ENCODE results near the gene ZNF263.
"Not testable (repeated sequence)": the region's sequence is repeated elsewhere in the genome, so short reads cannot be mapped to it uniquely, and the experiment has no call there.

The ZNF263 gene

DNA sequence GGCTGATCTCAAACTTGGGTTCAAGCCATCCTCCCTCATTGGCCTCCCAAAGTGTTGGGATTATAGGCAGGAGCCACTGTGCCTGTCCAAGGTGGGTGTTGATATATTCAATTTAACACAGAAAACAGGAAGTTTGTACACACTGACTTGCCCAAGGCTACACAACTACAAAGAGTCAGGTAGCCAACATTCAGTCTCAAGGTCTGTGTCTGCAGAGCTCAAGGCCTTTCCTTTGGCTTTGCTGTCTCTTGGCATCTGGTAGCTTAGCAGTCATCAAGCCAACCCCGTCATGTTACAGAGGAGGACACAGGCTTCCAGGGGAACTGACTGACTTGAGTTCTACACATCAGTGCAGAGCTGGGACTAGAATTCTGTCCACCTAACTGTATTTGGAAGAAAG is 15.0 kb upstream of the ZNF263 start:
- DNase-seq (ENCODE audit: low spot score): no peak

DNA sequence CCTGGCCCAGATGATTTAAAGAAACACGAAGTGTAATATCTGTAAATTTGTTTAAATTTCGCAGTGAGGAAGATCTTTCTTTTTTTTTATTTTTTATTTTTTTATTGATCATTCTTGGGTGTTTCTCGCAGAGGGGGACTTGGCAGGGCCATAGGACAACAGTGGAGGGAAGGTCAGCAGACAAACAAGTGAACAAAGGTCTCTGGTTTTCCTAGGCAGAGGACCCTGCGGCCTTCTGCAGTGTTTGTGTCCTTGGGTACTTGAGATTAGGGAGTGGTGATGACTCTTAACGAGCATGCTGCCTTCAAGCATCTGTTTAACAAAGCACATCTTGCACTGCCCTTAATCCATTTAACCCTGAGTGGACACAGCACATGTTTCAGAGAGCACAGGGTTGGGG is 12.6 kb upstream of the ZNF263 start:
- not testable (repeated sequence) for DNase-seq (ENCODE audit: low spot score)

DNA sequence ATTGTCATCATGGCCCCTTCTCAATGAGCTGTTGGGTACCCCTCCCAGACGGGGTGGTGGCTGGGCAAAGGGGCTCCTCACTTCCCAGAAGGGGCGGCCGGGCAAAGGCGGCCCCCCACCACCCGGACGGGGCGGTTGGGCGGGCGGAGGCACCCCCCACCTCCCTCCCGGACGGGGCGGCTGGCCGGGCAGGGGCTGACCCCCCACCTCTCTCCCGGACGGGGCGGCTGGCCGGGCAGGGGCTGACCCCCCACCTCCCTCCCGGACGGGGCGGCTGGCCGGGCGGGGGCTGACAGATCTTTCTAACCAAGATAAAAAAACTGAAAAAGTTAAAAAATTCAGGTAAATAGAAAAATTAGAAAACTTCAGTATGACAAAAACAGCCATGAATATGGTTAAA is 12.0 kb upstream of the ZNF263 start:
- DNase-seq (ENCODE audit: low spot score): not testable (repeated sequence)

DNA sequence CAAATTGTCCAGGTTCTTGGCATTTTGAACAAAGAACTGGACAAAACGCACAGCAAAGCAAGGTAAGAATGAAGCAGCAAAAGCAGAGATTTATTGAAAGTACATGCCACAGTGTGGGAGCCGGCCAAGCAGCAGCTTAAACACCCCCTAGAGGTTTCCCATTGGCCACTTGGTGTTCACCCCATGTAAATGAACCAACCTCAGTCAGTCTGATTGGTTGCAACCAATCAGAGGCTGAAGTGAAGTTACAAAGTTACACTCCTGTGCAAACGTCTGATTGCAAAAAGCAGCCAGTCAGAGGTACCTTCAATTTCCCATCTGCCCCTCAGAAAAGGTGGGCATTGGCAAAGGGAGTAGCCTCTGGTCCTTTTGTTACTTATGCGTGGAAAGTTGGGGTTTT is 8.8 kb upstream of the ZNF263 start:
- DNase-seq (ENCODE audit: low spot score): no peak

GRCh38 chr16:3274947-3275346 is 8.3 kb upstream of the ZNF263 start:
- no peak for DNase-seq (ENCODE audit: low spot score)

- DNase-seq (ENCODE audit: low spot score): no peak
Observed at GRCh38 chr16:3276679-3277078, 6.6 kb upstream of the ZNF263 start.

DNA sequence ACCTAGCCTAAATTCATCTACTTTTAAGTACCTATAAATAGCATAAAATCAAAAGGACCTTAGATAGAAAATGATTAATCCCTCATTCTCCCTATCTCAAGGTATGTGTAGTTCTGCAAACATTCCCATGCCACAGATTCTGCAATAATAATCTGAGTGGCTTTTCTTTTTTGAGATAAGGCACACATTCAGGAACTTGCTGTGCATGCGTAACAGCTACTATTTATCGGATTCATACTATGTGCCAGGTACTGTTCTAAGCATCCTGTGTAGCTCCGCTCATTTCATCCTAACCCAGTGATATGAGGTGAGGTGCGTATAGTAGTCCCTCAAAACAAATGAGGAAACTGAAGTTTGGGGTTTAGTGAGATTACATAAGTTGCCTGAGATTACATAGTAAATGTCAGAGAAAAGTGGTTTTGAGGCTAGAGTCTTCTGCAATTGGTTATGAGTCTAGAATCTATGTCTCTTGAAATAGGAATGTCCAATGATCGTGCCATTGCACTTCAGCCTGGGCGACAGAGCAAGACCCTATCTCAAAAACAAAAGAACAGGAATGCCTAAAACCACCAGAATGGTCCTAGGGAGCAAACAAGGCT is 2.0 kb upstream of the ZNF263 start:
- DNase-seq (ENCODE audit: low spot score): no peak

DNA sequence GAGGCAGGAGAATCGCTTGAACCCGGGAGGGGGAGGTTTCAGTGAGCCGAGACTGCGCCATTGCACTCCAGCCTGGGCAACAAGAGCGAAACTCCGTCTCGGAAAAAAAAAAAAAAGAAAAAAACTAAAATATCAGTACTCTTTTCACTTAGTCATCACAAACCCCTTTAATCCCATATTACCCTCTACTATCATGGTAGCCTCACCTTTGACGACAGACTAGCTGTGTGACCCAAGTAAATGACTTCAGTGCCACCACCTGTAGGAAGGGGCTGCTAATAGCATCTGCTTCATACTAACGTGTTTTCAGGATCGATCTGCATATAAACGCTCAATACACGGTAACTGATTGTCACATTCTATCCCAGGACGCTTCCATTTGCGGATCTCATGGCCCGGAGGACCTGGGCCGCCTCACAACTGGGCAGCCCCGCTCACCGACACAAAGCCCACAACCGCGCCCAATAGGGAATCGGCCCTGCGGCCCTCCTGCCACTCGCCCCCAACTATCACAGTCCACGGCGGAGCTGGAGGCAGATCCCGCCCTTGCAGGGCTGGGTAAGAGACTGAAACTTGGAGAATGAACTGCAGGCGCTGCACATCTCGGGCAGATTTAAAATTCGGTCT is 1.1 kb upstream of the ZNF263 start:
- peak; percentile 67 for DNase-seq (ENCODE audit: low spot score)

GRCh38 chr16:3283543-3284447 is 504 bp downstream of the ZNF263 start:
- DNase-seq (ENCODE audit: low spot score): no peak

GRCh38 chr16:3285131-3285530 is 1.8 kb downstream of the ZNF263 start:
- DNase-seq (ENCODE audit: low spot score): no peak

- DNase-seq (ENCODE audit: low spot score): no peak
Observed at GRCh38 chr16:3289998-3290673, 6.8 kb downstream of the ZNF263 start.

DNA sequence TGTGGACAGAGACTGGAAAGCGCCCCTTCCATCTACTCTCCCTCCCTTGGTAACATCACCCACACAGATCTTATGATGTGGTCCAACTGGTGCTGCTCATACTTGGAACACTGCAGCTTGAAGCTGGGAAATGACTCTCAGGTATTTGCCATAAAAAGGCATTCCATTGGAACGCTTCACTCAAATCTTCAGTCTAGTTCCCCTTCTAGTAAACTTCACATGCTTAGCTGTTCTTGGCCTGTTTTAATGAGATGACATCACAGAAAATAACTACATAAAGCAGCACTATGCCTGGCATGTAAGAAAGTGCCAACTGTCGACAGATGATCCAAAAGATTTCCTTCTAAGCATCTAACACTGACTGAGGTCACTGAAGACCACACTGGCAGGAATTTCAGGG is 9.3 kb downstream of the ZNF263 start:
- DNase-seq (ENCODE audit: low spot score): no peak

DNA sequence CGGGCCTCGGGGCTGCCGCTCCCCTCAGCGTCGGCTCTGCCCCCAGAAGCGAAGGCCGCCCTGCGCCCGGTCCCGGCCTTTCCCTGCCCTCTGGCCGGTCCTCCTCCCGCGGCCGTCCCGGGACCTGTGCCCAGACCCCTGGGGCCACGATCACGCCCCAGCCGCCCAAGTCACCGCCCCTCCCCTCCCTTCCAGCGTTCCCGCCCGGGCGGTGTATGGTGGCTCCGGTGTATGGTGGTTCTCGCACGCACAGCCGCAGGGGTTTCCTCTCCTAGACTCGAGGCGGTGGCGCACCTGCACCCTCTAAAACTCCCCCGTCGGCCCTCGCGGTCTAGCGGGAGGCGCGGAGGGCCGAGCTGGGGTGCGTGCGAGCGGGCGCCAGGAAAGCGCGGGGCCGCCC is 11.9 kb downstream of the ZNF263 start:
- no peak for DNase-seq (ENCODE audit: low spot score)

- DNase-seq (ENCODE audit: low spot score): no peak
Observed at GRCh38 chr16:3295783-3296182, 12.5 kb downstream of the ZNF263 start.

- DNase-seq (ENCODE audit: low spot score): no peak
Observed at GRCh38 chr16:3304370-3304769, 21.1 kb downstream of the ZNF263 start.

DNA sequence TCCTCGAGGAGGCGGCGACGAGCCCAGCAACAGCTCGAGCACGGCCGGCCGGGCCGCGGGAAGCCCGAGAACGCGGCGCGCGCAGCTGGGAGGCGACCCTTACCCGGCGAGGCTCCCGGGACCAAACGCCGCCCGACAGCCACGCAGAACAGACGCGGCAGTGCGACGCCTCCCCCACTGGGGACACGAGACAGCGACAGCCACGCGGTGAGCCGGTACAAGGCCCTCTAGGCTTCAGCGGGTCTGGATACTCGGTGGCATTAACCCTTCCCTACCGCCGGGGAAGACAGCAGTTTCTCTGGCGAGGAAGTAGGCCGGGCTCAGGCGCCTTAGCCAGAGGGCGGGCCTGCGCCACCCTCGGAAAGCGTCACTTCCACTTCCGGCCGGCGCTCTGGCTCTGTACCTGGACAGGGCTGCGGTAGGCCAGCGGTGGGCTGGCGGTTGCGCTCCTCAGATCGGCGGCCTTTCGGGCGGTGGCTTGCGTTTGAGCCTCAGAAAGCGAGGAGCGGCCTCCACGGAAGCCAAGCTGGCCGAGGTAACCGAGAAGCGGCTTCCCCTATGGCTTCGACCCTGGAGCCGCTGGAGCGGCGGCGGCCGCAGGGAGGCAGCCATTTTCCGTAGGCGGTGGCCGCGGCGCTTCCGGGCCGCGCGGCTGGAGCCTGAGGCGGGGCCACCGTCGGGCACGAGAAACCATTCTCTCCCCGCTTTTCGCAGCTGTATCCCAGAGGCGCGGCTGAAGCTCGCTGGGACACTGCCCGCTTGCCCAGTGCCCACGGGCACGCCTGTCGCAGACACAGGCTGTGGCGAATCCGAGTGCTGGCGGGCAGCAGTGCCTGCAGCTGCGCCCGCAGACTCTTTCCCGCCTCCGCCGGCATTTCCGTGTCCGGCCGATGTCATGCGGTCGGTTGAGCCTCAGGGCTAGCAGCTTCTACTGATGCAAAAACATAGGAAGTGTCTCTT is 22.1 kb downstream of the ZNF263 start, which contains the start of the genes TIGD7 and ZNF75A:
Gene TIGD7, minus strand, starts transcription at position 322 of the 960 bp plus-strand sequence. CDS start 4,816 bp downstream, outside the sequence.
Gene ZNF75A, plus strand, starts transcription at position 389 of the 960 bp plus-strand sequence. CDS start 2,932 bp downstream, outside the sequence.
- DNase-seq (ENCODE audit: low spot score): peak; percentile 77

DNA sequence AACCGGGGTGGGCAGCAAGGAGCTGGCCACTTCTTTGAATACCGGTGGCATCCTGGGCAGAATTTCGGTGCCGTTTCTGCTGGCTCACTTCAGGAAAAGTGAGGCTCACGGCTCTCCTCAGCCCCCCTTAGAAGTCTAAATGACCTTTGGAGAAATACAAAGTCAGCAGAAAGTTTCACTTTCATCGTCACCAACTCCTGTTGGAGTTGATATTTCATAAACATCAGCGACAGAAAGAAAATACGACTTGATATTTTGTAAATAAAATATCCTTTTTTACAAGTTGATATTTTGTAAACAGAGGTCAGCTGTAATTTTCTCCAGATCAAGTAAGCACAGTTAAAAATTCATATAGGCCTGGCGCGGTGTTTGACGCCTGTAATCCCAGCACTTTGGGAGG is 22.8 kb downstream of the ZNF263 start:
- DNase-seq (ENCODE audit: low spot score): no peak

- no peak for DNase-seq (ENCODE audit: low spot score)
Observed at GRCh38 chr16:3311496-3311895, 28.2 kb downstream of the ZNF263 start.

- DNase-seq (ENCODE audit: low spot score): no peak
Observed at GRCh38 chr16:3317315-3317999, 34.2 kb downstream of the ZNF263 start.

DNA sequence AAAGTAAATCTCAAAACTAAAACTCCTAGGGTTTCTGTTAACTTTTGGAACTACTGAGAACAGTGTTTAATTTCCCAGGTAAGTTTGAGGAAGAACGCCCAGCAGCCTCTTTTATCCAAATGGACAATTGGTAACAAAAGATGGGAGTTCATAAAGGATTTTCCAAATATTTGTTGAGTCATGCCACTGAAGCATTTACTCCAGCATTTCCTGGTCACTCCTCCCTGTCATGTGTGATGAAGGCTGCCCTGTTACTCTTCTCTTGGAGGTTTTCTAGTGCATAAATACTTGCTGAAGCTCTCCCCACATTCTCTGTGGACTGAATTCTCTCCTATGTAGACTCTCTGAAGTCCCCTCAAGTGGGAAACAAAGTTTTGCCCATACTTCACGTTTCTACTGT is 38.5 kb downstream of the ZNF263 start:
- DNase-seq (ENCODE audit: low spot score): no peak

- DNase-seq (ENCODE audit: low spot score): no peak
Observed at GRCh38 chr16:3327514-3327913, 44.2 kb downstream of the ZNF263 start.
